Ishikawa (cell line): Measurements from ENCODE around the gene CCDC50.

Experiments
- CEBPB ChIP-seq: IDR thresholded peaks from 2 replicates; pipeline ENCODE4 v1.6.1; 2012
- CREB1 ChIP-seq: IDR thresholded peaks from 2 replicates; pipeline ENCODE4 v1.6.1; 2012; ENCODE audit warnings: low read depth
- EGR1 ChIP-seq: IDR thresholded peaks from 2 replicates; pipeline ENCODE4 v1.6.1; 2012
- EP300 ChIP-seq: IDR thresholded peaks from 2 replicates; pipeline ENCODE4 v1.6.1; 2012; ENCODE audit warnings: borderline replicate concordance
- FOXM1 ChIP-seq: IDR thresholded peaks from 2 replicates; pipeline ENCODE4 v1.6.1; 2012; ENCODE audit warnings: low read depth, borderline replicate concordance
- MAX ChIP-seq: IDR thresholded peaks from 2 replicates; pipeline ENCODE4 v1.6.1; 2012
- NFIC ChIP-seq: IDR thresholded peaks from 2 replicates; pipeline ENCODE4 v1.6.1; 2012
- RAD21 ChIP-seq: IDR thresholded peaks from 2 replicates; pipeline ENCODE4 v1.6.1; 2012; ENCODE audit warnings: low read depth
- REST ChIP-seq: IDR thresholded peaks from 2 replicates; pipeline ENCODE4 v1.6.1; 2012; ENCODE audit warnings: low read depth, mild to moderate bottlenecking
- TAF1 ChIP-seq: IDR thresholded peaks from 2 replicates; pipeline ENCODE4 v1.6.1; 2012; ENCODE audit warnings: low read depth, mild to moderate bottlenecking
- TCF12 ChIP-seq: IDR thresholded peaks from 2 replicates; pipeline ENCODE4 v1.6.1; 2012; ENCODE audit warnings: low read depth
- TEAD4 ChIP-seq: IDR thresholded peaks from 2 replicates; pipeline ENCODE4 v1.6.1; 2012
- USF1 ChIP-seq: IDR thresholded peaks from 2 replicates; pipeline ENCODE4 v1.6.1; 2012
- YY1 ChIP-seq: IDR thresholded peaks from 2 replicates; pipeline ENCODE4 v1.6.1; 2012; ENCODE audit warnings: low read depth
- ZBTB7A ChIP-seq: IDR thresholded peaks from 2 replicates; pipeline ENCODE4 v1.6.1; 2012; ENCODE audit warnings: low read depth

CCDC50 gene

GRCh38 chr3:191320316-191320715 lies 8.9 kb upstream of the CCDC50 start:
- TF ChIP-seq EP300 = no peak
- no peak for TF ChIP-seq FOXM1

- TF ChIP-seq ZBTB7A (no peak), CEBPB (no peak), RAD21 (no peak), FOXM1 (no peak), USF1 (no peak), TEAD4 (no peak), EGR1 (no peak)
Observed at GRCh38 chr3:191321019-191321767, 8.0 kb upstream of the CCDC50 start.

GRCh38 chr3:191324936-191325335 lies 4.3 kb upstream of the CCDC50 start:
- TF ChIP-seq EGR1 (no peak), NFIC (no peak), EP300 (no peak), MAX (no peak), REST (no peak), CEBPB (no peak), ZBTB7A (no peak), TCF12 (no peak), USF1 (no peak), RAD21 (no peak), YY1 (no peak), FOXM1 (no peak), TEAD4 (no peak), TAF1 (no peak), CREB1 (no peak)

- no peak for TF ChIP-seq NFIC
- no peak for TF ChIP-seq CREB1
- no peak for TF ChIP-seq YY1
- no peak for TF ChIP-seq FOXM1
- TF ChIP-seq TCF12 = no peak
- TF ChIP-seq EGR1 = no peak
- no peak for TF ChIP-seq CEBPB
- TF ChIP-seq TEAD4 = no peak
- no peak for TF ChIP-seq EP300
Observed at GRCh38 chr3:191327526-191327925, 1.7 kb upstream of the CCDC50 start.

GRCh38 chr3:191328383-191328961 lies 722 bp upstream of the CCDC50 start:
- TF ChIP-seq CEBPB (no peak), EP300 (no peak), TAF1 (no peak), YY1 (no peak), MAX (no peak), EGR1 (no peak), USF1 (no peak), FOXM1 (no peak), ZBTB7A (no peak), NFIC (no peak), TCF12 (no peak), CREB1 (no peak), TEAD4 (no peak), RAD21 (no peak), REST (no peak)
